Transverse colon (tissue), 4 donors: ENCODE data around the gene OARD1. TPM values are rescaled to one million over a fixed set of nuclear protein-coding genes. Genes with fewer than 3 reads are reported as not detected.

ENCODE experiments used
- DNase-seq: peaks from one replicate; pipeline ENCODE4 v3.0.0-alpha.2; 2019
- H3K27ac ChIP-seq, 4 donors: fragments of 200-600 bp; sonication (generic); 2 replicates each; pipeline ENCODE4 v1.5.1; 2016 to 2018; ENCODE audit warnings: inconsistent platforms in 4 of 4
- H3K27me3 ChIP-seq: fragments of 200-600 bp; sonication (generic); 2 replicates; pipeline ENCODE4 v1.5.1; 2017; ENCODE audit warnings: inconsistent platforms
- H3K36me3 ChIP-seq, 4 donors: fragments of 200-600 bp; sonication (generic); 2 replicates each; pipeline ENCODE4 v1.5.1; 2017 to 2019; ENCODE audit warnings: inconsistent platforms in 4 of 4
- H3K4me1 ChIP-seq, 4 donors: fragments of 200-600 bp; sonication (generic); 2 replicates each; pipeline ENCODE4 v1.5.1; 2017 to 2020; ENCODE audit warnings: inconsistent platforms in 4 of 4
- H3K4me3 ChIP-seq, 4 donors: fragments of 200-600 bp; sonication (generic); 1 replicate in 1 of 4; 2 replicates in 3 of 4; pipeline versions ENCODE4 v1.5.1 to v1.6.1; 2017 to 2019; ENCODE audit warnings: inconsistent platforms in 4 of 4
- H3K9me3 ChIP-seq, 2 donors: fragments of 200-600 bp; sonication (generic); 2 replicates each; pipeline ENCODE4 v1.5.1; 2017 to 2019; ENCODE audit warnings: inconsistent platforms in 2 of 2
- CTCF ChIP-seq, 5 experiments: fragments of 200-600 bp in 3 of 5; fragments of 450-650 bp in 2 of 5; sonication (generic) in 3 of 5; IDR thresholded peaks; 1 replicate in 2 of 5; 2 replicates in 3 of 5; pipeline ENCODE4 v1.5.1; 2016 to 2017; ENCODE audit warnings: antibody characterized with exemption in 5 of 5, inconsistent platforms in 3 of 5, mild to moderate bottlenecking in 2 of 5, moderate library complexity in 1 of 5
- EP300 ChIP-seq: sonication (generic); formaldehyde crosslinking; IDR thresholded peaks from one replicate; pipeline ENCODE4 v1.6.1; 2017; ENCODE audit warnings: antibody characterized with exemption, low read depth
- POLR2A ChIP-seq: fragments of 450-650 bp; IDR thresholded peaks from one replicate; pipeline ENCODE4 v1.6.1; 2016; ENCODE audit warnings: antibody characterized with exemption, mild to moderate bottlenecking, moderate library complexity
- POLR2AphosphoS5 ChIP-seq, 3 donors: sonication (generic); formaldehyde crosslinking; IDR thresholded peaks; one replicate each; pipeline ENCODE4 v1.6.1; 2016; ENCODE audit warnings: antibody characterized with exemption in 3 of 3
- WGBS, 2 donors: methylation state at CpG; one replicate each; pipeline ENCODE4 v1.1.5; 2018; ENCODE audit warnings: low coverage in 1 of 2; 5-methylcytosine and 5-hydroxymethylcytosine counted together
- in situ Hi-C, 4 donors: fragments of 200-750 bp; cut with MboI; loops; one replicate each; pipeline versions ENCODE4 v1.15.0 to v1.15.1; 2017; ENCODE audit warnings: low sequenced_read_pairs in 3 of 4, low pct_ligation_motif_present in 1 of 4, low pct_unique_long_range_greater_than_20kb in 1 of 4
- intact Hi-C: fragments of 100-400 bp; cut with DNase I; formaldehyde crosslinking; loops from one replicate; pipeline ENCODE4 v1.15.1; 2023; ENCODE audit warnings: low total_unique reads
- total RNA-seq, 4 donors: library from RNA; depleted of rRNA; stranded (reverse); fragments of >200 nt; gene quantifications; one replicate each; pipeline ENCODE4 v1.1.0, GENCODE V29; 2016

OARD1 gene
- total RNA-seq, 4 donors from 2014 or later, result 1.4 to 27.6 (median 13.7) TPM

GRCh38 chr6:41090841-41091761 lies 18.9 kb upstream of the OARD1 start:
- no peak overlapping the region for H3K27ac ChIP-seq
- no peak overlapping the region for H3K4me3 ChIP-seq
- intact Hi-C loops, result no loop called here
- WGBS, 2 donors, result 84 to 92% methylated on average over 1 of the region's 1 CpG
- peaks cover 0 to 82% (median 21%) of the 10 kb centered on the region in 4 donors for H3K36me3 ChIP-seq
- no peak for DNase-seq
- TF ChIP-seq EP300, result no peak
- TF ChIP-seq CTCF (IDR thresholded peaks at IDR 0.05), result no peak
- TF ChIP-seq POLR2A, result no peak
- TF ChIP-seq POLR2AphosphoS5 (IDR thresholded peaks at IDR 0.05), result no peak
- H3K27me3 ChIP-seq, result no peaks in the 10 kb centered on the region
- no peaks in the 10 kb centered on the region for H3K4me1 ChIP-seq
- in situ Hi-C loops, result loop anchor here in 1 of 4 donors (25.0 kb wide), 1 partner anchor 221 kb away; no protein-coding TSS in a partner anchor
- no peaks in the 10 kb centered on the region for H3K9me3 ChIP-seq

- Histone ChIP-seq H3K36me3 (peaks cover 0 to 70% (median 15%) of the 10 kb centered on the region in 4 donors), H3K4me3 (no peak overlapping the region), H3K4me1 (no peaks in the 10 kb centered on the region), H3K27ac (no peak overlapping the region), H3K9me3 (no peaks in the 10 kb centered on the region), H3K27me3 (no peaks in the 10 kb centered on the region)
- intact Hi-C loops, result no loop called here
- no peak for TF ChIP-seq POLR2A
- no peak for TF ChIP-seq CTCF (IDR thresholded peaks at IDR 0.05)
- no peak for TF ChIP-seq POLR2AphosphoS5 (IDR thresholded peaks at IDR 0.05)
- no peak for TF ChIP-seq EP300
- 96 to 100% methylated on average over 4 of the region's 4 CpGs for WGBS, 2 donors
- no peak for DNase-seq
- in situ Hi-C loops, result loop anchor here in 1 of 4 donors (25.0 kb wide), 1 partner anchor 224 kb away; no protein-coding TSS in a partner anchor
Observed at GRCh38 chr6:41088451-41088850, 16.3 kb upstream of the OARD1 start.

GRCh38 chr6:41085182-41085581 lies 13.0 kb upstream of the OARD1 start:
- Histone ChIP-seq H3K4me3 (no peak overlapping the region), H3K36me3 (peaks cover 0 to 55% (median 10%) of the 10 kb centered on the region in 4 donors), H3K27ac (no peak overlapping the region), H3K4me1 (no peaks in the 10 kb centered on the region), H3K27me3 (no peaks in the 10 kb centered on the region), H3K9me3 (no peaks in the 10 kb centered on the region)
- intact Hi-C loops (no loop called here), in situ Hi-C loops (loop anchor here in 1 of 4 donors (25.0 kb wide), 1 partner anchor 227 kb away; no protein-coding TSS in a partner anchor)
- TF ChIP-seq POLR2A (no peak), CTCF (IDR thresholded peaks at IDR 0.05) (no peak), EP300 (no peak), POLR2AphosphoS5 (IDR thresholded peaks at IDR 0.05) (no peak)
- no peak for DNase-seq

- peaks cover 0 to 51% (median 8%) of the 10 kb centered on the region in 4 donors for H3K36me3 ChIP-seq
- intact Hi-C loops (no loop called here), in situ Hi-C loops (loop anchor here in 1 of 4 donors (25.0 kb wide), 1 partner anchor 229 kb away; no protein-coding TSS in a partner anchor)
- no peak overlapping the region for H3K27ac ChIP-seq
- no peak for DNase-seq
- no peaks in the 10 kb centered on the region for H3K9me3 ChIP-seq
- no peak for TF ChIP-seq EP300
- no peak for TF ChIP-seq POLR2A
- TF ChIP-seq POLR2AphosphoS5 (IDR thresholded peaks at IDR 0.05), result no peak
- TF ChIP-seq CTCF (IDR thresholded peaks at IDR 0.05), result no peak
- no peaks in the 10 kb centered on the region for H3K27me3 ChIP-seq
- H3K4me1 ChIP-seq, result peaks cover 0 to 2% (median 0%) of the 10 kb centered on the region in 4 donors
- H3K4me3 ChIP-seq, result no peak overlapping the region
Observed at GRCh38 chr6:41083072-41083471, 10.9 kb upstream of the OARD1 start.
